Keratinocyte (primary cell): ENCODE measurements around the gene KIAA0586. TPM values are rescaled to one million over a fixed set of nuclear protein-coding genes. Genes with fewer than 3 reads are reported as not detected.

Experiments used
- DNase-seq: peaks from one replicate; pipeline ENCODE4 v3.0.0-alpha.2; 2011; ENCODE audit warnings: low read depth, missing footprints, low spot score
- FAIRE-seq: peaks from 2 replicates; lab custom pipeline; 2011; peaks lifted over from hg19 to GRCh38; lab: Jason Lieb, UNC
- H2AFZ ChIP-seq: 2 replicates; pipeline ENCODE4 v1.6.0; 2012; ENCODE audit warnings: low read length, control low read depth, inconsistent platforms; ENCODE audit not compliant: control insufficient read depth
- H3K27ac ChIP-seq: 2 replicates; pipeline ENCODE4 v1.5.1; 2011; ENCODE audit warnings: low read length; ENCODE audit not compliant: control insufficient read depth, insufficient read depth
- H3K27me3 ChIP-seq: 3 replicates; pipeline ENCODE4 v1.6.0; 2011; ENCODE audit warnings: low read length; ENCODE audit not compliant: control insufficient read depth, insufficient read depth; ENCODE audit errors: extremely low read depth
- H3K36me3 ChIP-seq, 2 experiments: 2 replicates in 1 of 2; 3 replicates in 1 of 2; pipeline ENCODE4 v1.5.1; 2011; ENCODE audit warnings: low read length in 2 of 2, mild to moderate bottlenecking in 1 of 2; ENCODE audit not compliant: control insufficient read depth in 2 of 2, insufficient read depth in 2 of 2; ENCODE audit errors: extremely low read depth in 1 of 2
- H3K4me1 ChIP-seq: 3 replicates; pipeline ENCODE4 v1.5.1; 2011; ENCODE audit warnings: low read length; ENCODE audit not compliant: control insufficient read depth, insufficient read depth; ENCODE audit errors: extremely low read depth
- H3K4me2 ChIP-seq: 3 replicates; pipeline ENCODE4 v1.6.0; 2011; ENCODE audit warnings: low read depth, low read length; ENCODE audit not compliant: control insufficient read depth, insufficient read depth; ENCODE audit errors: extremely low read depth
- H3K4me3 ChIP-seq, 3 experiments: fragments of 200-600 bp in 1 of 3; sonication (generic) in 1 of 3; 2 replicates in 2 of 3; 3 replicates in 1 of 3; pipeline ENCODE4 v1.5.1; 2011 to 2016; ENCODE audit warnings: low read length in 3 of 3, mild to moderate bottlenecking in 3 of 3, control low read depth in 2 of 3, inconsistent platforms in 1 of 3, low read depth in 1 of 3, mixed read lengths in 1 of 3, mixed run types in 1 of 3, moderate library complexity in 1 of 3; ENCODE audit not compliant: control insufficient read depth in 2 of 3, insufficient read depth in 2 of 3; ENCODE audit errors: extremely low read depth in 1 of 3
- H3K79me2 ChIP-seq: 2 replicates; pipeline ENCODE4 v1.6.0; 2012; ENCODE audit warnings: low read length; ENCODE audit not compliant: control insufficient read depth, insufficient read depth
- H3K9ac ChIP-seq: 3 replicates; pipeline ENCODE4 v1.6.0; 2011; ENCODE audit warnings: low read length; ENCODE audit not compliant: control insufficient read depth, insufficient read depth; ENCODE audit errors: extremely low read depth
- H3K9me1 ChIP-seq: 3 replicates; pipeline ENCODE4 v1.6.0; 2011; ENCODE audit warnings: low read length; ENCODE audit not compliant: control insufficient read depth, insufficient read depth; ENCODE audit errors: extremely low read depth
- H3K9me3 ChIP-seq: 2 replicates; pipeline ENCODE4 v1.5.1; 2012; ENCODE audit warnings: low read depth, low read length; ENCODE audit not compliant: control insufficient read depth
- H4K20me1 ChIP-seq: 3 replicates; pipeline ENCODE4 v1.6.0; 2011; ENCODE audit warnings: low read length; ENCODE audit not compliant: control insufficient read depth, insufficient read depth; ENCODE audit errors: extremely low read depth
- EZH2 ChIP-seq: IDR thresholded peaks from one replicate; pipeline ENCODE4 v1.6.1; 2012; ENCODE audit warnings: inconsistent platforms, mild to moderate bottlenecking, low read length, moderate library complexity
- dilution Hi-C: fragments of 300-500 bp; cut with MboI; formaldehyde crosslinking; loops from one replicate; pipeline ENCODE4 v1.7.0; 2020; ENCODE audit warnings: low sequenced_read_pairs; ENCODE audit not compliant: extremely low pct_ligation_motif_present
- polyA plus RNA-seq, 5 experiments: library from polyadenylated mRNA; depleted of rRNA in 3 of 5; stranded (reverse) in 3 of 5; stranded (forward) in 1 of 5; unstranded in 1 of 5; fragments of >200 nt; gene quantifications; 1 replicate in 1 of 5; 2 replicates in 3 of 5; 3 replicates in 1 of 5; pipeline versions ENCODE4 v1.2.1 to v1.2.3, GENCODE V29; 2011 to 2012; ENCODE audit warnings: missing spikeins in 2 of 5, low read depth in 1 of 5, low replicate concordance in 1 of 5
- TF ChIP-seq, protein P1 (sequence below), 3 experiments: IDR thresholded peaks in 1 of 3; conservative IDR thresholded peaks in 1 of 3; optimal IDR thresholded peaks in 1 of 3; 2 replicates in 2 of 3; 3 replicates in 1 of 3; pipeline versions ENCODE3 to v1.5.1; 2011; ENCODE audit warnings: low read length in 3 of 3, mild to moderate bottlenecking in 3 of 3, moderate library complexity in 2 of 3, control low read depth in 1 of 3, inconsistent platforms in 1 of 3; ENCODE audit not compliant: insufficient read depth in 2 of 3; ENCODE audit errors: extremely low read depth in 1 of 3

The KIAA0586 gene
- polyA plus RNA-seq, 1 donor (not counting 4 experiments of a cell fraction or from before 2014, with no cell fraction given): 12.4 TPM

DNA sequence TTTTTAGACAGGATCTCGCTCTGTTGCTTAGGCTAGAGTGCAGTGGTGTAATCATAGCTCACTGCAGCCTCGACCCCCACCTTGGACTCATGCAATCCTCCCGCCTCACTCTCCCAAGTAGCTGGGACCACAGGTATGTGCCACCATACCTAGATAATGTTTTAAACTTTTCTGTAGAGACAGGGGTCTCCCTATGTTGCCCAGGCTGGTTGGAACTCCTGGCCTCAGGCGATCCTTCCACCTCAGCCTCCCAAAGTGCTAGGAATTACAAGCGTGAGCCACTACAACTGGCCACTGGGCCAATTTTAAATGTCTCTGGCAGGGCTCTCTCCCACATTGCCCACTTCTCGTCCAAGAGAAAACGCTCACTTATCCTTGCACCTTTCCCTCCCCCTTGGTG, 143.7 kb downstream of the KIAA0586 start:
- Histone ChIP-seq H3K4me2 (no peak overlapping the region), H3K36me3 (no peaks in the 10 kb centered on the region), H3K9me1 (no peaks in the 10 kb centered on the region), H3K9ac (no peak overlapping the region), H2AFZ (no peak overlapping the region), H3K27me3 (no peaks in the 10 kb centered on the region), H3K79me2 (no peaks in the 10 kb centered on the region), H3K9me3 (no peaks in the 10 kb centered on the region), H4K20me1 (no peaks in the 10 kb centered on the region), H3K4me3 (no peak overlapping the region), H3K27ac (no peak overlapping the region), H3K4me1 (no peaks in the 10 kb centered on the region)
- TF ChIP-seq, protein P1, sequence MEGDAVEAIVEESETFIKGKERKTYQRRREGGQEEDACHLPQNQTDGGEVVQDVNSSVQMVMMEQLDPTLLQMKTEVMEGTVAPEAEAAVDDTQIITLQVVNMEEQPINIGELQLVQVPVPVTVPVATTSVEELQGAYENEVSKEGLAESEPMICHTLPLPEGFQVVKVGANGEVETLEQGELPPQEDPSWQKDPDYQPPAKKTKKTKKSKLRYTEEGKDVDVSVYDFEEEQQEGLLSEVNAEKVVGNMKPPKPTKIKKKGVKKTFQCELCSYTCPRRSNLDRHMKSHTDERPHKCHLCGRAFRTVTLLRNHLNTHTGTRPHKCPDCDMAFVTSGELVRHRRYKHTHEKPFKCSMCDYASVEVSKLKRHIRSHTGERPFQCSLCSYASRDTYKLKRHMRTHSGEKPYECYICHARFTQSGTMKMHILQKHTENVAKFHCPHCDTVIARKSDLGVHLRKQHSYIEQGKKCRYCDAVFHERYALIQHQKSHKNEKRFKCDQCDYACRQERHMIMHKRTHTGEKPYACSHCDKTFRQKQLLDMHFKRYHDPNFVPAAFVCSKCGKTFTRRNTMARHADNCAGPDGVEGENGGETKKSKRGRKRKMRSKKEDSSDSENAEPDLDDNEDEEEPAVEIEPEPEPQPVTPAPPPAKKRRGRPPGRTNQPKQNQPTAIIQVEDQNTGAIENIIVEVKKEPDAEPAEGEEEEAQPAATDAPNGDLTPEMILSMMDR (optimal IDR thresholded peaks at IDR 0.05 in 1 of 3, IDR thresholded peaks at IDR 0.05 in 1 of 3, conservative IDR thresholded peaks at IDR 0.05 in 1 of 3; ENCODE audit: extremely low read depth in 1 of 3, insufficient read depth in 2 of 3, low read length in 3 of 3): no peak
- no peak for TF ChIP-seq EZH2
- no peak for FAIRE-seq
- dilution Hi-C loops: no loop called here
- no peak for DNase-seq

DNA sequence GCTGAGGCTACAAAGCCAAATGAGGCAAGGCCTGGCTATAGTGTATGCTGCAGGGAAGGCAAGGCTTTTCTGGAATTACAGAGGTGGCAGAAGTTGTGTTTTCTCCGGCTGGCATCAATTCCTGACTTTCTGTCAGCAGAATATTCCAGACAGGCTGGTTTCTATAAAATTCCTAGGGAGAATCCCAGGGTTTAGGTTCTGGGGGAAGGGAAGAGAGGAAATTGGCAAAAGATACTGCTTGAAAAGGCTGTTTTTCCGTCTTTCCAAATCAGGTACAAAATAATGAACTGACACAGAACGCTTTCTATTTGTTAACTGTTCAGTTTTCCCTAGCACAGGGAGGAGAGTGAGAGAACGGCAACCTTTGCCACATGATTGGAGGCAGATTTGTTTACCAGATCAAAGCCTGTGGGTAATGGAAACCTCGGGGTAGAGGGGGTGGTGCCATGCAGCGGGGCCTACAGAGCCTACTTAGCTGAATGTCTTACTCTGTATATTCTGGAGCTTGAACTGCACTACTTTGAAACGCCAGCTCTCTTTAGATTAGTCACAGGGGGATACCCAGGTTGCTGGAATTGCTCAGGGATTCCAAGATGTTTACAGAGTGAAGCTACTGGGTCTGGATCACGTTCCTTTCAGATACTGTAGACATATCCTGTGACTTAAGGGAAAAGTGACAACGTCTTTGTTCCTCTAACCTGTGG, 144.4 kb downstream of the KIAA0586 start:
- H3K4me3 ChIP-seq: no peak overlapping the region
- H3K4me2 ChIP-seq: no peak overlapping the region
- dilution Hi-C loops: no loop called here
- no peaks in the 10 kb centered on the region for H3K27me3 ChIP-seq
- no peak overlapping the region for H2AFZ ChIP-seq
- no peaks in the 10 kb centered on the region for H3K79me2 ChIP-seq
- H3K9me3 ChIP-seq: no peaks in the 10 kb centered on the region
- H4K20me1 ChIP-seq: no peaks in the 10 kb centered on the region
- FAIRE-seq: no peak
- TF ChIP-seq, protein P1 (optimal IDR thresholded peaks at IDR 0.05 in 1 of 3, IDR thresholded peaks at IDR 0.05 in 1 of 3, conservative IDR thresholded peaks at IDR 0.05 in 1 of 3; ENCODE audit: extremely low read depth in 1 of 3, insufficient read depth in 2 of 3, low read length in 3 of 3): no peak
- TF ChIP-seq EZH2: no peak
- H3K27ac ChIP-seq: no peak overlapping the region
- H3K4me1 ChIP-seq: no peaks in the 10 kb centered on the region
- no peaks in the 10 kb centered on the region for H3K36me3 ChIP-seq
- no peak for DNase-seq
- no peaks in the 10 kb centered on the region for H3K9me1 ChIP-seq
- H3K9ac ChIP-seq: no peak overlapping the region
